ENCODE results near the gene XKR7. TPM values are rescaled to one million over a fixed set of nuclear protein-coding genes. Genes with fewer than 3 reads are reported as not detected.
A peak's percentile ranks its signal among the peaks of the same experiment; 100 is the strongest.

Gene XKR7
- total RNA-seq, 2 donors from 2014 or later = not detected

- Mint-ChIP-seq H3K9me3 (no peaks in the 10 kb centered on the region), H3K4me3 (peak overlapping the region; percentile 86), H3K4me1 (ENCODE audit: low read depth) (peaks cover 26% of the 10 kb centered on the region), H3K36me3 (ENCODE audit: insufficient read depth in 2 of 2) (peaks cover 2 to 3% of the 10 kb centered on the region in 2 donors), H3K27ac (no peak overlapping the region), H3K27me3 (ENCODE audit: low read depth) (peaks cover 51% of the 10 kb centered on the region)
- peak; percentile 19 to 57 for DNase-seq
- peak in 1 of 2 donors; percentile 19 for ATAC-seq (replicated peaks in 1 of 2)
Observed at GRCh38 chr20:32017711-32018251, 49.8 kb downstream of the XKR7 start.

- Mint-ChIP-seq H3K36me3 (ENCODE audit: insufficient read depth in 2 of 2) (peaks cover 2 to 3% of the 10 kb centered on the region in 2 donors), H3K4me3 (peak overlapping the region; percentile 86), H3K27ac (no peak overlapping the region), H3K4me1 (ENCODE audit: low read depth) (peaks cover 26% of the 10 kb centered on the region), H3K27me3 (ENCODE audit: low read depth) (peaks cover 59% of the 10 kb centered on the region), H3K9me3 (no peaks in the 10 kb centered on the region)
- ATAC-seq (replicated peaks in 1 of 2) (peak; percentile 67 to 69), DNase-seq (peak; percentile 44 to 57)
Observed at GRCh38 chr20:32018269-32019155, 50.6 kb downstream of the XKR7 start.

DNA sequence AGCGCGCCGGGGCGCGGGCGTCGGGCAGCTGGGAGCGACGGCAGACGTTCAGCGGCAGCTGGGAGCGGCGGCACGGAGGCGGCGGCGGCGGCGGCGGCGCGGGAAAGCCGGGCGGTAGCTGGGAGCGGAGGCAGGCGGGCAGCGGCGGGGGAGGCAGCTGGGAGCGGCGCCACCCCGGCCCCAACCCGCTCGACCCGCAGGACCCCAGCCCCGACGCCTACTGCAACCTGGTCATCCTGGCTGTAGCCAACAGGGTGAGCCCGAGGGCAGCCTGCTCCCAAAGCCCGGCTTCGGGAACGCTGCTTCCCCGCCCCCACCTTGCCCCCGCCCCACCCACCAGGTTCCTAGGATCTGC, 51.2 kb downstream of the XKR7 start:
- DNase-seq = peak in 1 of 2 donors; percentile 7
- Mint-ChIP-seq H3K4me1 (ENCODE audit: low read depth) (peaks cover 26% of the 10 kb centered on the region), H3K4me3 (peak overlapping the region; percentile 87 to 94), H3K9me3 (no peaks in the 10 kb centered on the region), H3K27me3 (ENCODE audit: low read depth) (peaks cover 65% of the 10 kb centered on the region), H3K36me3 (ENCODE audit: insufficient read depth in 2 of 2) (peaks cover 2 to 3% of the 10 kb centered on the region in 2 donors), H3K27ac (no peak overlapping the region)
- ATAC-seq (replicated peaks in 1 of 2) = no peak

DNA sequence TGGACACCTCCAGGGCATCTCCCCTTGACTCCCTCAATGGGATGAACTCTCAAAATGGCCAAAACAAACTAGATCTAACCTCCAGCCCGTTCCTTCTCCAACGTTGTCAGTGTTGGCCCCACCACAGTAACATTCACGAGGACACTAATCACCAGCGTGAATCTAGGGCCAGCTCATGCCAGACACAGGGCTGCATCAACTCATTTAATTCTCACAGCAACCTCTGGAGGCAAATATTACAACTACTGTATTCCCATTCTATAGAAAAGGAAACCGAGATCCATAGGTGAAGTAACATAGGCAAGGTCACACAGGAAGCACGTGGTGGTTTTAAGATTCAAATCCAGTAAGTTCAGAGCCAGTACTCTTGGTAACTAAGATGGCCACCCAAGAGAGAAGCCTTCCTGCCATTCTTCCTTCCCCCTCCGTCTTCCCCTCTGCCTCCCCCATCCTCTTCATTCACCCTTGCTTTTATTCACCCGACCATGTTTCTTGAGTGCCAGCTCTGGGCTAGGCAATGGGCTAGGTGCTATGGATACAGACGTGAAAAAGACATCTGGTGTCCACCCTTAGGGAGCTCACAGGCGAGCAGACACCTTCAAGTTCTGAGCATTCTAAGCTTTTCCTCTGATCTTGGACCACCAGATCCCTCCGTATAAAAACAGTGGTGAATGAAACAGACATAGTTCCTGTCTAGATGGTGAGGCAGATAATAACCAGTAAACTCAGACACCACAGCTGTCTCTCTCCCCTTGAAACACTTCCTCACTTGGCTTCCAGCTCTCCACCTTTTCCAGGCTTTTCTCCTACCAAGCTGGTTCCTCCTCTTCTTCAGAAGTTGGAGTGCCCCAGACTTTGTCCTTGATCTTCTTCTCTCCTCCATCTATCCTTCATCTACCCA, 51.9 kb downstream of the XKR7 start:
- peak overlapping the region; percentile 87 to 94 for H3K4me3 Mint-ChIP-seq
- H3K4me1 Mint-ChIP-seq (ENCODE audit: low read depth) = peaks cover 26% of the 10 kb centered on the region
- H3K27me3 Mint-ChIP-seq (ENCODE audit: low read depth) = peaks cover 68% of the 10 kb centered on the region
- peaks cover 2 to 3% of the 10 kb centered on the region in 2 donors for H3K36me3 Mint-ChIP-seq (ENCODE audit: insufficient read depth in 2 of 2)
- ATAC-seq (replicated peaks in 1 of 2) = no peak
- no peaks in the 10 kb centered on the region for H3K9me3 Mint-ChIP-seq
- no peak overlapping the region for H3K27ac Mint-ChIP-seq
- DNase-seq = no peak

DNA sequence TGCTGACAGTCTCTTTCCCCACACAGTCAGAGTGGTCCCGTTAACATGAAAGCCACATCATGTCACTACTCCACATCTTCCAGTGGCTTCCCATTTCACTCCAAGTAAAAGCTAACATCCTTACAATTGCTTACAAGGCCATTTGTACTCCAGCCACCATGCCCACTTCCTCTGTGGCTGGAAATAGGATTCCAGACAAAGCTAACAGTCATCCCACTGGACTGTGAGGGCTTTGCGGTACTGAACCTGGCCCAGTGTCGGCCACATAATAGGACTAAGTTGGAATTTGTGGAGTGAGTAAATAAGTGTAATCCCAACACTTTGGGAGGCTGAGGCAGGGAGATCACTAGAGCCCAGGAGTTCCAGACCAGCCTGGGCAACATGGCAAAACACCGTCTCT, 53.1 kb downstream of the XKR7 start:
- no peak for DNase-seq
- Mint-ChIP-seq H3K27me3 (ENCODE audit: low read depth) (peaks cover 68% of the 10 kb centered on the region), H3K4me3 (no peak overlapping the region)

DNA sequence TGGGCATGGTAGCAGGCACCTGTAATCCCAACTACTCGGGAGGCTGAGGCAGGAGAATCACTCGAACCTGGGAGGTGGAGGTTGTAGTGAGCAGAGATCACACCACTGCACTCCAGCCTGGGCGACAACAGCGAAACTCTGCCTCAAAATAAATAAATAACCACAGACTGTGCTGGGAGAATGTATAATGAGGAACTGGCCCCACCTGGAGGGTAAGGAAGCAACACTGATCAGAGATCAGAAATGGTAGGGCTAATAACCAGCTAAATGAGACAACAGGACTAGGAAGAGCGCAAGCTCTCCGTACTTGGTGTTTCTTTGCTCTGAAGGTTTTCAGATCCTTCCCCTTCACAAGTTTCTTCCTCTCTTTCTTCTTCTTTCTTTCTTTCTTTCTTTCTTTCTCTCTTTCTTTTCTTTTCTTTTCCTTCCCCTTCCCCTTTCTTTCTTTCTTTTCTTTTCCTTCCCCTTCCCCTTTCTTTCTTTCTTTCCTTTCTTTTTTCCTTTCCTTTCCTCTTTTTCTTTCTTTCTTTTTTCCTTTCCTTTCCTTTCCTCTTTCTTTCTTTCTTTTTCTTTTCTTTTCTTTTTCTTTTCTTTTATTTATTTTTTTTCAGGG, 56.8 kb downstream of the XKR7 start:
- peaks cover 51% of the 10 kb centered on the region for H3K27me3 Mint-ChIP-seq (ENCODE audit: low read depth)
- ATAC-seq (replicated peaks in 1 of 2) (no peak), DNase-seq (no peak)
- no peaks in the 10 kb centered on the region for H3K36me3 Mint-ChIP-seq (ENCODE audit: insufficient read depth in 2 of 2)
- no peaks in the 10 kb centered on the region for H3K9me3 Mint-ChIP-seq
- no peak overlapping the region for H3K27ac Mint-ChIP-seq
- H3K4me3 Mint-ChIP-seq = no peak overlapping the region
- H3K4me1 Mint-ChIP-seq (ENCODE audit: low read depth) = peaks cover 8% of the 10 kb centered on the region

More for the DNA sequence above, 53.1 kb downstream of the XKR7 start:
- Mint-ChIP-seq H3K9me3 (no peaks in the 10 kb centered on the region), H3K4me1 (ENCODE audit: low read depth) (peaks cover 26% of the 10 kb centered on the region), H3K27ac (no peak overlapping the region), H3K36me3 (ENCODE audit: insufficient read depth in 2 of 2) (peaks cover 2 to 3% of the 10 kb centered on the region in 2 donors)
- no peak for ATAC-seq (replicated peaks in 1 of 2)

DNA sequence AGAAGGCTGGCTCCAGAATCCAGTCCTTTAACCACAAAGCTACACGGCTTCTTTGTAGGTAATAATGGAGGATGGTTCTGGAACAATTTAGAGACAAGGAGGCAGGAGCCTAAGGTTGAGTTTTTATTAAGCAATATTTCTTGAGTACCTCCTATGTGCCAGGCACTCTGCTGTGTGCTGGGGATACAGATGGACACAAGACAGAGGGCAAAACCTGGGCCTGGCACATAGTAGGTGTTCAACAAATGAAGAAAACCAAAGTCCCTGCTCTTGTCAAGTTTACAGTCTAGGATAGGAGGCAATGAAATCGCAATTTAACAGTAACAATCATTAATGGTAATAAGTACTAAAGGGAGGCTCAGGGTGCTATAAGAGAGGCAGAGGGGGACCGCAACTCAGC, 59.7 kb downstream of the XKR7 start:
- no peaks in the 10 kb centered on the region for H3K4me1 Mint-ChIP-seq (ENCODE audit: low read depth)
- ATAC-seq (replicated peaks in 1 of 2) (no peak), DNase-seq (no peak)
- no peaks in the 10 kb centered on the region for H3K36me3 Mint-ChIP-seq (ENCODE audit: insufficient read depth in 2 of 2)
- peaks cover 31% of the 10 kb centered on the region for H3K27me3 Mint-ChIP-seq (ENCODE audit: low read depth)
- H3K4me3 Mint-ChIP-seq = no peak overlapping the region
- no peaks in the 10 kb centered on the region for H3K9me3 Mint-ChIP-seq
- no peak overlapping the region for H3K27ac Mint-ChIP-seq

DNA sequence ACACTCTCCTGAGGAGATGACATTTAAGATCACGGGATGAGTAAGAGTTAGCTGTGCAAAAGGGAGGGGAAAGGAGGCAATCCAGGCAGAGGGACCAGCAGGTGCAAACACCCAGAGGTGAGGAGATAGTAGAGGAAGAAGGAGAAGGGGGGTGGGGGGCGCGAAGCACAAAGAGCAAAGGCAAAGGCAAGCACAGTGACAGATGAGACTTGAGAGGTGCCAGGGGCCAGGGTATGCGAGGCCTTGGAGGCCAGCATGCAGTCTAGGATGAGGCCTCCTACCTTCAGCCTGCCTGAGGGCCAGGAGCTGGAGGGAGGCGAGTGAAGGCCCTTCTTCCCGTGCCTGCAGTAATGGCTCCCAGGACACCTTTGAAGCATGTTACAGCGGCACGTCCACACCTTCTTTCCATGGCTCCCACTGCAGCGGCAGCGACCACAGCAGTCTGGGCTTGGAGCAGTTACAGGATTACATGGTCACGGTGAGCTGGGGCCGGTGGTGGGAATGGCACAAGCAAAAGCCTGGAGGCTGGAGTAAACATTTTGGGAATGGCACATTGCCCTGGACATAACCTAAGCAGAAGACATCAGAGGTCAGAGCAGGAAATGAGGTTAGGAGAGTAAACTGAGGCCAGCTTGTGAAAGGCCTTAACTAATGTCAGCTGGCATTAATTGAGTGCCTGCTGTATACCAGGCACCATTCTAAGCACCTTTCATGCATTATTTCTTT, 60.9 kb downstream of the XKR7 start:
- H3K4me3 Mint-ChIP-seq = no peak overlapping the region
- H3K4me1 Mint-ChIP-seq (ENCODE audit: low read depth) = no peaks in the 10 kb centered on the region
- H3K9me3 Mint-ChIP-seq = no peaks in the 10 kb centered on the region
- ATAC-seq (replicated peaks in 1 of 2) (no peak), DNase-seq (no peak)
- H3K36me3 Mint-ChIP-seq (ENCODE audit: insufficient read depth in 2 of 2) = no peaks in the 10 kb centered on the region
- no peak overlapping the region for H3K27ac Mint-ChIP-seq
- H3K27me3 Mint-ChIP-seq (ENCODE audit: low read depth) = peaks cover 31% of the 10 kb centered on the region

GRCh38 chr20:32029561-32029960, 61.6 kb downstream of the XKR7 start:
- Mint-ChIP-seq H3K9me3 (no peaks in the 10 kb centered on the region), H3K4me1 (ENCODE audit: low read depth) (no peaks in the 10 kb centered on the region), H3K27ac (no peak overlapping the region), H3K36me3 (ENCODE audit: insufficient read depth in 2 of 2) (no peaks in the 10 kb centered on the region), H3K27me3 (ENCODE audit: low read depth) (peaks cover 26% of the 10 kb centered on the region), H3K4me3 (no peak overlapping the region)
- ATAC-seq (replicated peaks in 1 of 2) (no peak), DNase-seq (no peak)

DNA sequence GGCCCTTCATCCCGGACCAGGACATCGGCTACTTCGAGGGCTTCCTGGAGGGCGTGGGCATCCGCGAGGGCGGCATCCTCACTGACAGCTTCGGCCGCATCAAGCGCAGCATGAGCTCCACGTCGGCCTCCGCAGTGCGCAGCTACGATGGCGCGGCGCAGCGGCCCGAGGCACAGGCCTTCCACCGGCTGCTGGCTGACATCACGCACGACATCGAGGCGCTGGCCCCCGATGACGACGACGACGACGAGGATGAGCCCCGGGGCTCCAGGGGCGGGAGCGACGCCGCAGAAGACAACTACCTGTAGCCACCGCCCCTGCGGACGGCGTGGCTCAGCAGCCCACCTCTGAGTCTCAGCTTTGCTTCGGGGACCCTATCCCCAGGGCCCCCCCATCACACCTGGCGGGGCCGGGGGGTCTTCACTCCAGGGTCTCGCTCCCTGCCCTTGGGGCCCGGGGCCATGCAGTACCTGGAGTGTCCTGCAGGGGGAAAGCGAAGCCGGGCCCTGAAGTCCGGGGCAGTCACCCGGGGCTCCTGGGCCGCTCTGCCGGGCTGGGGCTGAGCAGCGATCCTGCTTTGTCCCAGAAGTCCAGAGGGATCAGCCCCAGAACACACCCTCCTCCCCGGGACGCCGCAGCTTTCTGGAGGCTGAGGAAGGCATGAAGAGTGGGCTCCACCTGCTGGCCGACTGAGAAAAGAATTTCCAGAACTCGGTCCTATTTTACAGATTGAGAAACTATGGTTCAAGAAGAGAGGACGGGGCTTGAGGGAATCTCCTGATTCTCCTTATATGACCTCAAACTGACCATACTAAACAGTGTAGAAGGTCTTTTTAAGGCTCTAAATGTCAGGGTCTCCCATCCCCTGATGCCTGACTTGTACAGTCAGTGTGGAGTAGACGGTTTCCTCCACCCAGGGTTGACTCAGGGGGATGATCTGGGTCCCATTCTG, 63.3 kb downstream of the XKR7 start:
- no peaks in the 10 kb centered on the region for H3K36me3 Mint-ChIP-seq (ENCODE audit: insufficient read depth in 2 of 2)
- ATAC-seq (replicated peaks in 1 of 2) (peak; percentile 75 to 77), DNase-seq (peak; percentile 61 to 64)
- H3K9me3 Mint-ChIP-seq = no peaks in the 10 kb centered on the region
- peaks cover 40% of the 10 kb centered on the region for H3K27me3 Mint-ChIP-seq (ENCODE audit: low read depth)
- peak overlapping the region; percentile 64 to 70 for H3K4me3 Mint-ChIP-seq
- no peak overlapping the region for H3K27ac Mint-ChIP-seq
- peaks cover 7% of the 10 kb centered on the region for H3K4me1 Mint-ChIP-seq (ENCODE audit: low read depth)

- Mint-ChIP-seq H3K4me3 (no peak overlapping the region), H3K36me3 (ENCODE audit: insufficient read depth in 2 of 2) (no peaks in the 10 kb centered on the region), H3K4me1 (ENCODE audit: low read depth) (peaks cover 7% of the 10 kb centered on the region), H3K9me3 (no peaks in the 10 kb centered on the region), H3K27ac (no peak overlapping the region), H3K27me3 (ENCODE audit: low read depth) (peaks cover 55% of the 10 kb centered on the region)
- DNase-seq = no peak
- no peak for ATAC-seq (replicated peaks in 1 of 2)
Observed at GRCh38 chr20:32033316-32033715, 65.4 kb downstream of the XKR7 start.
